GM18511 (cell line): Measurements from ENCODE around the gene ABCG4.
"Not testable (repeated sequence)": the region's sequence is repeated elsewhere in the genome, so short reads cannot be mapped to it uniquely, and the experiment has no call there.

ENCODE experiments used
- ATAC-seq: cut with Tn5 transposase; IDR thresholded peaks from one replicate; pipeline ENCODE4 v1.9.1; 2021; ENCODE audit warnings: mild to moderate bottlenecking, moderate library complexity; ENCODE audit not compliant: unreplicated experiment

Gene ABCG4

GRCh38 chr11:119152604-119153003 is 3.8 kb downstream of the ABCG4 start:
- ATAC-seq: no peak

GRCh38 chr11:119153049-119153818 is 4.4 kb downstream of the ABCG4 start:
- no peak for ATAC-seq

- no peak for ATAC-seq
Observed at GRCh38 chr11:119154178-119154577, 5.3 kb downstream of the ABCG4 start.

- ATAC-seq: no peak
Observed at GRCh38 chr11:119155733-119156492, 7.1 kb downstream of the ABCG4 start.

GRCh38 chr11:119156496-119156895 is 7.6 kb downstream of the ABCG4 start:
- ATAC-seq: no peak

GRCh38 chr11:119157063-119157462 is 8.2 kb downstream of the ABCG4 start:
- no peak for ATAC-seq

GRCh38 chr11:119158467-119158866 is 9.6 kb downstream of the ABCG4 start:
- no peak for ATAC-seq

GRCh38 chr11:119160151-119160550 is 11.3 kb downstream of the ABCG4 start:
- ATAC-seq: no peak

GRCh38 chr11:119161871-119162270 is 13.0 kb downstream of the ABCG4 start:
- no peak for ATAC-seq

GRCh38 chr11:119166368-119167076 is 17.7 kb downstream of the ABCG4 start:
- ATAC-seq: no peak

- not testable (repeated sequence) for ATAC-seq
Observed at GRCh38 chr11:119167077-119167458, 18.2 kb downstream of the ABCG4 start.

GRCh38 chr11:119167933-119168332 is 19.1 kb downstream of the ABCG4 start:
- no peak for ATAC-seq

- ATAC-seq: peak; percentile 86
Observed at GRCh38 chr11:119168471-119169281, 19.8 kb downstream of the ABCG4 start, which contains the start of gene NLRX1. Gene NLRX1 (plus strand): TSS chr11:119168725. CDS start chr11:119171404, 2,679 bp downstream.

GRCh38 chr11:119169282-119169719 is 20.4 kb downstream of the ABCG4 start:
- ATAC-seq: peak; percentile 43

GRCh38 chr11:119172513-119172912 is 23.7 kb downstream of the ABCG4 start:
- ATAC-seq: no peak

- ATAC-seq: no peak
Observed at GRCh38 chr11:119173453-119173852, 24.6 kb downstream of the ABCG4 start.

- no peak for ATAC-seq
Observed at GRCh38 chr11:119175493-119176077, 26.7 kb downstream of the ABCG4 start.

- ATAC-seq: no peak
Observed at GRCh38 chr11:119178166-119178680, 29.4 kb downstream of the ABCG4 start.

GRCh38 chr11:119179342-119179741 is 30.5 kb downstream of the ABCG4 start:
- no peak for ATAC-seq

GRCh38 chr11:119179983-119180382 is 31.1 kb downstream of the ABCG4 start:
- ATAC-seq: no peak
